Kidney (tissue), 14 donors: ENCODE results near the gene NFILZ. TPM values are rescaled to one million over a fixed set of nuclear protein-coding genes. Genes with fewer than 3 reads are reported as not detected.
"Not testable (repeated sequence)": the region's sequence is repeated elsewhere in the genome, so short reads cannot be mapped to it uniquely, and the experiment has no call there.

Experiments
- DNase-seq, 5 donors: peaks; one replicate each; pipeline ENCODE4 v3.0.0-alpha.2; 2013 to 2020
- FAIRE-seq: peaks from 2 replicates; lab custom pipeline; 2012; peaks lifted over from hg19 to GRCh38; lab: Jason Lieb, UNC
- H3K27ac ChIP-seq, 2 donors: one replicate each; pipeline ENCODE4 v1.7.0; 2013; ENCODE audit warnings: low read depth in 2 of 2, low read length in 2 of 2, inconsistent platforms in 1 of 2
- H3K27me3 ChIP-seq: one replicate; pipeline ENCODE4 v1.7.1; 2013; ENCODE audit warnings: low read length, inconsistent platforms; ENCODE audit not compliant: control insufficient read depth, insufficient read depth
- H3K36me3 ChIP-seq, 3 donors: one replicate each; pipeline versions ENCODE4 v1.7.0 to v1.7.1; 2013; ENCODE audit warnings: low read length in 3 of 3, control low read depth in 1 of 3, inconsistent platforms in 1 of 3; ENCODE audit not compliant: insufficient read depth in 3 of 3, control insufficient read depth in 2 of 3
- H3K4me1 ChIP-seq, 3 donors: one replicate each; pipeline versions ENCODE4 v1.7.0 to v1.7.1; 2013; ENCODE audit warnings: low read length in 3 of 3, inconsistent platforms in 1 of 3, low read depth in 1 of 3; ENCODE audit not compliant: control insufficient read depth in 2 of 3, insufficient read depth in 2 of 3
- H3K4me3 ChIP-seq, 3 donors: one replicate each; pipeline versions ENCODE4 v1.7.0 to v1.8.1; 2013; ENCODE audit warnings: low read length in 3 of 3, control low read depth in 1 of 3, inconsistent platforms in 1 of 3
- H3K9ac ChIP-seq, 3 donors: one replicate each; pipeline versions ENCODE4 v1.7.0 to v1.7.1; 2013; ENCODE audit warnings: low read length in 3 of 3, control low read depth in 1 of 3, inconsistent platforms in 1 of 3
- H3K9me3 ChIP-seq, 3 donors: one replicate each; pipeline versions ENCODE4 v1.7.0 to v1.7.1; 2013; ENCODE audit warnings: low read length in 3 of 3, control low read depth in 1 of 3, inconsistent platforms in 1 of 3; ENCODE audit not compliant: control insufficient read depth in 2 of 3, insufficient read depth in 1 of 3
- CTCF ChIP-seq: IDR thresholded peaks from 3 replicates; pipeline ENCODE4 v1.5.1; 2012; ENCODE audit warnings: mild to moderate bottlenecking, moderate library complexity, borderline replicate concordance; ENCODE audit not compliant: insufficient read depth; ENCODE audit errors: extremely low read depth
- intact Hi-C: fragments of 100-400 bp; cut with DNase I; formaldehyde crosslinking; loops from one replicate; pipeline ENCODE4 v1.11.1; 2022
- polyA plus RNA-seq: library from polyadenylated mRNA; stranded (reverse); fragments of 350-450 nt; fragmentation: Illumina TruSeq; extraction: RNeasy Lipid Tissue Mini Kit (QIAGEN cat#74804); gene quantifications from one replicate; pipeline ENCODE4 v1.2.3, GENCODE V29; 2014; ENCODE audit warnings: low read depth, low replicate concordance; ENCODE audit not compliant: insufficient read depth
- total RNA-seq: library from RNA; stranded (reverse); fragmentation: NEBNext Ultra II Directional; extraction: Animal tissue kit (Norgen Biotek cat#: 25700); gene quantifications from one replicate; pipeline ENCODE4 v1.2.1, GENCODE V29; 2021
- donor health status: control.
- donor health status: control.
- donor health status: control.
- donor health status: control.
- donor health status: control.
- donor health status: DM: yes; HTN: yes; CAD: no.
- donor health status: Normal renal cell carcinoma (clear cell type).

NFILZ gene
- total and polyA plus RNA-seq, 2 donors from 2014 or later: not detected

- Histone ChIP-seq H3K27me3 (no peaks in the 10 kb centered on the region), H3K27ac (no peak overlapping the region), H3K9me3 (no peaks in the 10 kb centered on the region), H3K9ac (no peak overlapping the region), H3K4me1 (no peaks in the 10 kb centered on the region), H3K36me3 (no peaks in the 10 kb centered on the region), H3K4me3 (no peak overlapping the region)
- no peak for DNase-seq
- no peak for TF ChIP-seq CTCF
- intact Hi-C loops: no loop called here
- FAIRE-seq: no peak
These were observed 13.6 kb upstream of the NFILZ start for GRCh38 chr19:8616861-8617260.

- H3K9ac ChIP-seq, H3K4me3 ChIP-seq, intact Hi-C loops, FAIRE-seq, H3K4me1 ChIP-seq, H3K36me3 ChIP-seq, H3K9me3 ChIP-seq, DNase-seq, H3K27me3 ChIP-seq, H3K27ac ChIP-seq: not testable (repeated sequence)
These were observed 13.1 kb upstream of the NFILZ start for GRCh38 chr19:8617325-8617724.

GRCh38 chr19:8617984-8618383 is 12.4 kb upstream of the NFILZ start:
- H3K9ac ChIP-seq: no peak overlapping the region
- H3K36me3 ChIP-seq: no peaks in the 10 kb centered on the region
- no peak for TF ChIP-seq CTCF
- H3K9me3 ChIP-seq: no peaks in the 10 kb centered on the region
- no peak overlapping the region for H3K4me3 ChIP-seq
- FAIRE-seq (no peak), DNase-seq (no peak)
- intact Hi-C loops: no loop called here
- H3K27ac ChIP-seq: no peak overlapping the region
- H3K4me1 ChIP-seq: no peaks in the 10 kb centered on the region
- H3K27me3 ChIP-seq: no peaks in the 10 kb centered on the region

- Histone ChIP-seq H3K4me1 (no peaks in the 10 kb centered on the region), H3K27me3 (no peaks in the 10 kb centered on the region), H3K36me3 (no peaks in the 10 kb centered on the region), H3K4me3 (no peak overlapping the region), H3K9me3 (no peaks in the 10 kb centered on the region), H3K9ac (no peak overlapping the region), H3K27ac (no peak overlapping the region)
- no peak for TF ChIP-seq CTCF
- DNase-seq (no peak), FAIRE-seq (no peak)
- intact Hi-C loops: no loop called here
These were observed 11.7 kb upstream of the NFILZ start for GRCh38 chr19:8618751-8619150.

GRCh38 chr19:8622886-8623285 is 7.5 kb upstream of the NFILZ start:
- H3K4me3 ChIP-seq, DNase-seq, H3K27me3 ChIP-seq, H3K9ac ChIP-seq, FAIRE-seq, H3K36me3 ChIP-seq, H3K9me3 ChIP-seq, intact Hi-C loops, H3K4me1 ChIP-seq, H3K27ac ChIP-seq: not testable (repeated sequence)
